Suppressor macrophage (primary cell): ENCODE measurements around the gene HS1BP3.
A peak's percentile ranks its signal among the peaks of the same experiment; 100 is the strongest.

Experiments
- DNase-seq, 4 experiments: peaks; one replicate each; pipeline ENCODE4 v3.0.0-alpha.2; 2020 to 2022
- total RNA-seq, 17 experiments: gene quantifications; one replicate each; lab custom pipeline; 2026; ENCODE audit warnings: mixed read lengths in 6 of 17, inconsistent platforms in 3 of 17; lab: John Stamatoyannopoulos, UW

HS1BP3 gene
- 22.3 to 92.7 (median 59.4) reads per million in 17 experiments for total RNA-seq

DNA sequence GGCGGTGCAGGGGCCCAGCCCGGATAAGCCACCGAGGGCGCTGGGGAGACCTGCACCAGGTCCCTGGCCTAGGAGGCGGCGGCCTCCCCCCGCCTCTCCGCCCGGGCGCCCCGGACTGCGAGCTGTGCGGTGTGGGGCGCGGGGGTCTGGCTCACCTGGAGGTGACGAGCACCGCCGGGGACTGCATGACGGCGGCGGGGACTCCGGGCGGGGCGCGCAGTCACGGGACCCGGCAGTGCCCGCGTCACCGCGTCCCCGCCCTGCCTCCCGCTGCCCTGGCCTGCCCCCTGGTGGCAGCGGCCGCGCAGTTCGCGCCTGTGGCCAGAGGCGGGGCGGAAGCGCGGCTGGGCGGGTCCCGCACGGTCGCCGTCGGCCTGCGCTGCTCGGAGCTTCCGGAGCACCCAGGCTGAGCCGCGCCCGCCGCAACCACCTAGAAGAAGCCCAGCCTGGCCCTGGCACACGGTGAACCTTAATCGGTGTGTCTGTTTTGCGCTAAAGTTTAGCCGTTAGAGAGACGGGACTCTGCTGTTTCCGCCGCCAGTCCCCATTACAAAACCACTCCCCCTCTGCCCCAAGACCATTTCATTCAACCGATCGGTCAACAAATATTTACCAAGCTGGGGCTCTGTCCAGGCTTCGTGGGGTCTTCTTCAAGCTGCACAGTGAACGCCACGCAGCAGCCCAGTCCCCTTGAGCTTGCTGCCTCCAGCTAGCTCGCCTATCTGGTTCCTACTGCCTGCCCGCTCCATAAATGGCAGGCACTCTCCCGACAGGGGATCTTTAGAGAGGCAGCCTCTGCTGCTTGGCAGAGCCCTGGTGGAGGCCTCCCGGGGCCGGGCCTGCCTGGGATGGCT, at the start of gene HS1BP3:
HS1BP3 (minus strand) TSS at position 222 of the 854 bp plus-strand sequence; CDS start at position 187, 35 bp downstream.
- DNase-seq: peak; percentile 92 to 97 (median 96)

DNA sequence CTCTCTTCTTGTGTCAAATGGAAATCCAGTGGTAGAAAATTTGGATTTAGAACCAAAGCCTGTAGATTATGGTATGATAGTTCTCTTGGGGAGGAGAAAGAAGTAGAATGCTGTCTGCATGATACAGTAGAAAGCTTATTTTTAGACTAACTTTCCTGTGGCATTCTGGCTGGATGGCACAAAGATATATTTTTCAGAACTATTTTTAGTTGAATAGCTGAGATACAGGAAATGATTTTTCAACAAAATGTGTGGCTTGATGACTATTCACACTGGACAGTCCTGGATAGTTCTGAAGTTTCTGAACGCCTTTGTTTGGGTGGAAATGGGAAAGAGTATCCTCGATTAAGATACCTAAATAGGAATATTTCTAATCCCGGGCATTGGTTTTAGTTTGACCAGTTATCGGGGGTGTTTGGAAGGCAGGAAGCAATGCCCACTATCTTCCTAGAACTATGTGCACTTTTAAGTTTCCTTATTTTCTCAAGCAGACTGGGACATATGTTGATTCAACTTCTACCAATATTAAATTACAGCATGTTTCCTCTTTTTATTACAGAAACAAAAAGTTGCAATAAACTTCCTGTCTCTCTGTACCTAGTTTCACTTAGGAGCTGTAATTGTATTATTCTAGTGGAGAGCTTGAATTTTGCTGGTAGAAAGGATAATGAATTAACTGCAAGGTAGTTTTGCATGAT, 48.2 kb upstream of the HS1BP3 start:
- DNase-seq: peak in 2 of 4 experiments; percentile 58 to 61

DNA sequence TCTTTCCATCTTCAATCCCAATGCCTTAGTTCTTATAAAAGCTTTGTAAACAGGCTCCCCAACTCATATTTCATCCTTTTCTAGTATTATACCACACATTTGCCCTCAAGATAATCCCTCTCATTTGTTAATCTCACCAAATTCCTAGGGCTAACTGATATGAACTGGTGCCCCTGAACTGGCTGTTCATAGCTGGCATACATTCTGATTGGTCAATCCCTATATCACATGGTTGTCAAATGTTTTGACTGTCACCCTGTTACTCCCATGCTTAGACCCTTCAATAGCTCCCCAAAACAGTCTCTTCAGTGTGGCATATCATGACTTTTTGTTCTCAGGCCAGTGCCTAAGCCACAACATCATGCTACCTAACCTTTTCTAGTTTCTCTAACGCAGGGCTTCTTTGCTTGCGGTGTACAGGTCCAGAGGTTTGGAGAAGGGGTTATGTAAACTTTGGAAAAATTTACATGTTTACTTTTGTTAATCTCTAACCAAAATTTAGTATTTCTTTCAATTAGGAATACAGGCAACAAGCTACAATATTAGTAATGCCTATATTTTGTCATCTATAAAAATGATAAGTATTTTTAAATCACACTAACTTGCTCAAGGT, 46.5 kb upstream of the HS1BP3 start:
- DNase-seq: no peak

DNA sequence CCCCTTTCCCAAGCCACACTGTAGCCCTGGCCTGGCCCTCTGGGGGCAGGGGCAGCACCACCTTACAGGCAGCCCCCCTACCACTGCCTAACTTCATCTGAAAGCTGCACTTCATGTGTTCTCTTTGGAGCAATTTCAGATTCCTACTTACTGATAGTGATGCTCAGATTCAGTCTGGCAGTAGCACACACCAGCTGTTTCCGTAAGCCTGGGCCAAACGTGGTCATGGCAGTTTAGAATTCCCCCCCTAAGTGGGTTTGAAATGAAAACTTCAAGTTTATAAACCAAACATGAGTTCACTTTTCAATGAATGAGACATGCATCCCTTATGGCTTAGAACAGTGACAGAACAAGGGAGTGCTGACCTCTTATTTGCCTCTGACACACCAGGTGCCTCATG, 45.5 kb upstream of the HS1BP3 start:
- no peak for DNase-seq

GRCh38 chr2:20693317-20693716, 42.4 kb upstream of the HS1BP3 start:
- DNase-seq: no peak

GRCh38 chr2:20692081-20692480, 41.2 kb upstream of the HS1BP3 start:
- no peak for DNase-seq

GRCh38 chr2:20691076-20691734, 40.3 kb upstream of the HS1BP3 start:
- DNase-seq: no peak

GRCh38 chr2:20689428-20690264, 38.7 kb upstream of the HS1BP3 start:
- no peak for DNase-seq

- no peak for DNase-seq
Observed at GRCh38 chr2:20687260-20687832, 36.4 kb upstream of the HS1BP3 start.

- no peak for DNase-seq
Observed at GRCh38 chr2:20684581-20685063, 33.7 kb upstream of the HS1BP3 start.

DNA sequence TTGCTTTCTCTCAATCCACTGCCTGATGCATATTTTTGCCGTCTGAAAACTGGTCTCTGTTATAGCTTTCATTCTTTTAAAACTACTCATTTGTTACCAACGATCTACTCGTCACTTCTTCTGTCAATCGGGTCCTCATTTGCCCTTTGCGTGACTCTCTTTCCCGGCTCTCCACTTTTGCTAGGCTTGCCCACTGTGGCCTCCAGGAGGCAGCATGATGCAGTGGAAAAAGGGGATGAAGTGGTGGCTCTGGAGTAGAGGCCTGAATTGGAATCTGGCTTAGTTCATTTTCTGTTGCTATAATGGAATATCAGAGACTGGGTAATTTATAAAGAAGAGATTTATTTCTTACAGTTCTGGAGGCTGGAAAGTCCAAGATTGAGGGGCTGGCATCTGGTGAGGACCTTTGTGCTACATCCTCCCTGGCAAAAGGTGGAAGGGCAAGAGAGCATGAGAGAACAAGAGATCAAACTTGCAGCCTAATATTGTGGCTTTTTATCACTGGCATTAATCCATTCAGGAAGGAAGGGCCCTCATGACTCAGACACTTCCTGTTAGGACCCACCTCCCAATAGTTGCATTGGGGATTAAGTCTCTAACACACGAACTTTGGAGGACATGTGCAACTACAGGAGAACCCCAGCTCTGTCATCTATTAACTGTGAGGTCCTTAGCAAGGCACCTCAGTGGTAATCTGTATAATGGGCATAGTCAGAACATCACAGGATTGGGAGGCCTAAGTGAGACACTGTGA, 31.4 kb upstream of the HS1BP3 start:
- DNase-seq: peak in 2 of 4 experiments; percentile 16 to 26

DNA sequence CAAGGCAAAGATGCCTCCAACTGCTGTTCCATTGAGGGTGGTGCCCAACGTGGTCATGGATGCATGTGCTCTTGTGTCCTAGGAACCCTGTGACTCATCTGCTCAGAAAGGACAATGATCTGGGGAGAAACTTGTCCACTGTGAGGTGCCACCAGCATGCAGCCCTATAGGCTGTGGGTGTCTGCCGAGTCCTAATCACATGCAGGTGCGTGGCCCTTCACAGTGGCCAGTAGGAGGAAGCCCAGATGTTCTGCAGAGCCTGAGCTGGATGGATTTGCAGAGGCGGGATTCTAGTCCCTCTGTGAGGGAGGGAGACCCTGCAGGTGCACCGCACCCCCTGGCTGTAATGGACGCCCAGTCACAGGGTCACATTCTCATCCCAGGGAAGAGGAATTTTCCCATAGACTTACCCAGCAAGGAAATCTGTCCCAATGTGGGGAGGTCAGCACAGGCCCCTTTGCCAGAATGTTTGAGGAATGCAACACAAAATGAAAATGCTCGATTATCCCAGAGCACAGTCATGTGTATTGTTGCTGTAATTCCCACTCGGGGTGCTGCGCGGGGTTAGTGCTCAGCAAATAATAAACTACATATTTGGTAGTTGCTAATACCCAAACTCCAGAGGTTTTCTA, 30.0 kb upstream of the HS1BP3 start:
- DNase-seq: no peak

DNA sequence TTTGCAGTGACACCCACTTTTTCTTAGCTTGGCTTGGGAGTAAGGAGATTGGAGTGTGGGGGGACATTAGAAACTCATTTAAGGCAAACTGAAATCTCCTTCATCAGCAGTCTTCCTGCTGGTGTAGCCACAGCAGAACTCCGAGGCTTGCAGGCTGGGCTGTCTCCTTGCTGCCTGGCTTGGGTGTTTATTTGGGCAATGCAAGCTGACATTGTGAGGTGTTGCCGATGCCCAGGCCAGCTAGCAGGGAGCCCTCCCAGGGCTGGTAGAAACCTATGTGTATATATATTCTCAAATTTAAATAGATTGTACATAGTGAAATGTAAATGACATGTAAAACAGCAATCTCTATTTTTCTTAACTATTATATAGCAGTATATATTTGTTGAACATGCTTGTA, 27.9 kb upstream of the HS1BP3 start:
- no peak for DNase-seq

GRCh38 chr2:20678086-20678395, 27.1 kb upstream of the HS1BP3 start:
- no peak for DNase-seq

DNA sequence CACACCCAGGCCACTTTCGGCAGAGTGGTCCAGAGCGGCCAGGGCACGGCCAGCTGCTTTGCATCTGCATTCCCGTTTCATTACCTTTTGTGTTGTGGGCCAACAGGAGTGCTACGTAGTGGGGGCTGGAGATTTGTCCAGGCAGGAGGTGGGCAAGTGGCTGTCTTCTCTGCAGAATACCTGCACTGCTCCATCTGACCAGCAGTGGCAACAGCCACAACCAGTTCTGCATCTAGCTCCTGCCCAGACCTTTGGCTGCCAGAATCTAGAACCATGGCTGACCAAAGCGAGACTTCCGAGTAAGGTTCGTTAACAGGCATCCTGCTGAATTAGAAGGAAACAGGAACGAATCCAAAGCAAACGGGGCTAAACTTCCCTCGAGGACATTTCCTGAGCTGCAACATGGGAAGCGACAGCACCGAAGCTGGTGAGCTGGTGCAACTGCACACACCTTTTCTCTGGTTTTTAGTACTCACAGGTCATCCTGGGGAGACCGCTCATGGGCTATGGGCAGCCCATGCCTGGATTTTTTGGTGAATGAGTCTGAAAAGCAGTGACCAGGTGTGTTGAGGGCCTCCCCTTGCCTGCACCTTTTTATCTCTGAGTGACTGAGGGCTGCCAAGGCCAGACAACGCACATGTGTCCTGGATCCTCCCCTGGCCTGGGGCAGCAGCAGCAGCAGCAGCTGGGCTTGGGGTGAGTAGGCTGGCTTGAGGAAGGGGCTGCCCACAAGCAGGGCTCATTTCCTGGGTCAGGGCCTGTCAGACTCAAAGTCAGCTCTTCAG, 26.6 kb upstream of the HS1BP3 start:
- DNase-seq: no peak

DNA sequence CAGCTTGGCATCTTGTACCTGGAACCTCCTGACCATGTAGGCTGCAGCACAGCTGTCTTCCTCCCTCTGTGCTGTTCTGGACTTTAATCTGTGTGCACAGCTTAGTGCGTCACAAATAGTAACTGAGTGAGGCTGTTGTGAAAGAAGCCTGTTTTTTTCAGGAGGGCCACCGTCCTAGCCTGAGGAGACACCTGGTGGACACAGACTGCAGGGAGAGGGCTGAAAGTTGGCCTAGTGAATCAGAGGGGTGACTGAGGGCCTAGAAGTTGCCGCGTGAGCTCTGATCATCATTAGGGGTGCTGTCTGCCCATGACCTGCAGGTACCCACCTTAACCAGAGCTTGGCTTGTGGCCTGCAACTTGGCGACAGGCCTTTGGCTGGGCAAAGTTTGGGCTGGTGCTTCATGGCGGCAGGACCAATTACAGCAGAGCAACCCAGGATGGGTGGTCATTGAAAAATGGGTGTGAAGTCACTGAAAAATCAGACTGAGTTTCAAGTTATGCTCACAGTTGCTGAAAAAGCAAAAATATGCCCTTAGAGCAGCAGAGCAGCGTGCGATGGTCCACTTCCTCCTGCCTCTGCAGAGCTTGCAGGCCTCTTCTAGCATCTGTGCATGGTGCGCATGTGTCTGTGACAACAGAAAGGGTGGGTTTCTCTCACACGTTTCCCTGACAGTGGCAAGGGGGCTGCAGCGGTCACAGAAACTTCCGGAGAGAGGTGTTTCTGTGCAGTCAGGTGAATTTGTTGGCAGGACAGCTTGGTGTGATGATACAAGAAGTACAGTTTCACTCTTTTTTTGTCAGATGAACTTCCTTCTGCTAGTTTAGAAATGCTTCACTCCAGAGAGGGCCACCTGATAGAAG, 25.7 kb upstream of the HS1BP3 start:
- no peak for DNase-seq

DNA sequence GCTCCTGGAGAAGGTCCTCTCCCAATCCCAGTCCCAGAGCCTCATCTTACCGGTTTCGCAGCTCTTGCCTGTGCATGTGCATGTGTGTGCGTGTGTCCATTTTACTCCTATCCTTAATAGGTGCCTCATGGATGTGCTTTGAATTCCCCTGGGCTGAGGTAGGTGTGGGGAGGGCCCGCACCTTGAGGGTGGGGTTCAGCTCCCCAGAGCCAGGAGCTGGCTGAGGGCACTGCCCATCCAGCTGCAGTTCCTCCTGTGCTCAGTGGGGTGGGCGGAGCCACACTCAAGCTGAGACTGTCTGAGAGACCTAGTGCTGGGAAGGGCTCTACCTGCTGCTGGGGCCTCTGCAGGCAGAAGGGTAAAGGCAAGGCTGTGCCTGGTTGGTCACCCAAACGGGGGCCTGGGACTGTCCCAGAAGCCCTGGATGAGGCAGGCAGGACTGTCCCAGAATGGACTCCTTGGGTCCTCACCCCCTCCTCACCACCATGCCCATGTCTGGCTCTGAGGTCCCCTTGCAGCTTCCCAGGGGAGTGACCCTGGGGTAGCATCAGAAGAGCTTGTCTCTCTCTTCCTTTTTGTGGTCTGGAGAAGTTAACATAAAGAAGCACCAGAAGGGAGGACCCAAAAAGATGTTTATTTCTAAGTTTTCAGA, 24.9 kb upstream of the HS1BP3 start:
- DNase-seq: peak in 2 of 4 experiments; percentile 29 to 41
